AG04450 (cell line): ENCODE measurements around the gene OR10J5. TPM values are rescaled to one million over a fixed set of nuclear protein-coding genes. Genes with fewer than 3 reads are reported as not detected.

ENCODE experiments used
- CTCF ChIA-PET: fragments of 300-600, 350-600 bp; formaldehyde crosslinking; extraction: SDS; loops from one replicate; lab custom pipeline; 2022; ENCODE audit warnings: antibody characterized with exemption, inconsistent platforms; lab: Charles Lee
- POLR2A ChIA-PET: fragments of 350-600 bp; formaldehyde crosslinking; extraction: SDS; loops from one replicate; lab custom pipeline; 2021; ENCODE audit warnings: antibody characterized with exemption, inconsistent platforms; lab: Yijun Ruan, JAX
- DNase-seq: peaks from one replicate; pipeline ENCODE4 v3.0.0-alpha.2; 2011; ENCODE audit warnings: low read depth, low spot score
- H3K27ac ChIP-seq: one replicate; pipeline ENCODE4 v1.5.1; 2012; ENCODE audit warnings: low read depth, low read length, control low read depth
- H3K27me3 ChIP-seq: one replicate; pipeline ENCODE4 v1.6.0; 2012; ENCODE audit warnings: low read length; ENCODE audit not compliant: control insufficient read depth, insufficient read depth
- H3K4me3 ChIP-seq: 2 replicates; pipeline ENCODE4 v1.5.1; 2011; ENCODE audit warnings: mild to moderate bottlenecking, low read depth, low read length, control low read depth
- H3K9me3 ChIP-seq: 2 replicates; pipeline ENCODE4 v1.5.1; 2012; ENCODE audit warnings: low read length; ENCODE audit not compliant: control insufficient read depth, insufficient read depth
- polyA minus RNA-seq: library from RNA; depleted of rRNA, polyadenylated mRNA; stranded (reverse); fragments of >200 nt; gene quantifications from 2 replicates; pipeline ENCODE4 v1.2.3, GENCODE V29; 2011; rRNA and poly(A)+ RNA removed
- polyA plus RNA-seq: library from polyadenylated mRNA; depleted of rRNA; stranded (reverse); fragments of >200 nt; gene quantifications from 2 replicates; pipeline ENCODE4 v1.2.3, GENCODE V29; 2011; rRNA removed
- TF ChIP-seq, protein P1 (sequence below): IDR thresholded peaks from 2 replicates; pipeline ENCODE4 v1.5.1; 2011; ENCODE audit warnings: low read depth, low read length, control low read depth, inconsistent platforms

The OR10J5 gene, protein sequence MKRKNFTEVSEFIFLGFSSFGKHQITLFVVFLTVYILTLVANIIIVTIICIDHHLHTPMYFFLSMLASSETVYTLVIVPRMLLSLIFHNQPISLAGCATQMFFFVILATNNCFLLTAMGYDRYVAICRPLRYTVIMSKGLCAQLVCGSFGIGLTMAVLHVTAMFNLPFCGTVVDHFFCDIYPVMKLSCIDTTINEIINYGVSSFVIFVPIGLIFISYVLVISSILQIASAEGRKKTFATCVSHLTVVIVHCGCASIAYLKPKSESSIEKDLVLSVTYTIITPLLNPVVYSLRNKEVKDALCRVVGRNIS
- not detected in 2 replicates for polyA plus RNA-seq
- polyA minus RNA-seq: not detected in 2 replicates

DNA sequence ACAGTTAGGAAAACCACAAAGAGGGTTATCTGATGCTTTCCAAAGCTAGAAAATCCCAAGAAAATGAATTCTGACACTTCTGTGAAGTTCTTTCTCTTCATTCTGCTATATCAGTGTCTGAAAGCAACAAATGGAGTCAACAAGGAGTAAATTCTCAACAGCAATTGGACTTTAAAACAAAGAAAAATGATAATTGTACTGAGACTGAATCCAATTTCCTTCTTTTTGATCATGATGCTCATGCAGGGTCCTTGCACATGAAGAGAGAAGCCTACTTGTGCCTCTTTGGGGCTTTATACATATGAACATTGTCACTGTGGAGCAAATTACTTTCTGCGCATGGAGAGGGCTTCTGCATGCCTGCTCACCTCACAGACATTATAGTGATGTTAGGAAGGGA is at the start of gene OR10J5:
TSS of gene OR10J5 (minus strand) at position 101 of the 400 bp plus-strand sequence. CDS start at position 101, 0 bp downstream.
- Histone ChIP-seq H3K9me3 (peaks cover 5% of the 10 kb centered on the region; the same call in 1 of the 2 replicates), H3K4me3 (no peak within 1 kb of the TSS), H3K27ac (no peak within 1 kb of the TSS), H3K27me3 (no peaks in the 10 kb centered on the region)
- TF ChIP-seq, protein P1, sequence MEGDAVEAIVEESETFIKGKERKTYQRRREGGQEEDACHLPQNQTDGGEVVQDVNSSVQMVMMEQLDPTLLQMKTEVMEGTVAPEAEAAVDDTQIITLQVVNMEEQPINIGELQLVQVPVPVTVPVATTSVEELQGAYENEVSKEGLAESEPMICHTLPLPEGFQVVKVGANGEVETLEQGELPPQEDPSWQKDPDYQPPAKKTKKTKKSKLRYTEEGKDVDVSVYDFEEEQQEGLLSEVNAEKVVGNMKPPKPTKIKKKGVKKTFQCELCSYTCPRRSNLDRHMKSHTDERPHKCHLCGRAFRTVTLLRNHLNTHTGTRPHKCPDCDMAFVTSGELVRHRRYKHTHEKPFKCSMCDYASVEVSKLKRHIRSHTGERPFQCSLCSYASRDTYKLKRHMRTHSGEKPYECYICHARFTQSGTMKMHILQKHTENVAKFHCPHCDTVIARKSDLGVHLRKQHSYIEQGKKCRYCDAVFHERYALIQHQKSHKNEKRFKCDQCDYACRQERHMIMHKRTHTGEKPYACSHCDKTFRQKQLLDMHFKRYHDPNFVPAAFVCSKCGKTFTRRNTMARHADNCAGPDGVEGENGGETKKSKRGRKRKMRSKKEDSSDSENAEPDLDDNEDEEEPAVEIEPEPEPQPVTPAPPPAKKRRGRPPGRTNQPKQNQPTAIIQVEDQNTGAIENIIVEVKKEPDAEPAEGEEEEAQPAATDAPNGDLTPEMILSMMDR: no peak
- CTCF ChIA-PET: no interaction called here
- POLR2A ChIA-PET: no interaction called here
- DNase-seq: no peak

DNA sequence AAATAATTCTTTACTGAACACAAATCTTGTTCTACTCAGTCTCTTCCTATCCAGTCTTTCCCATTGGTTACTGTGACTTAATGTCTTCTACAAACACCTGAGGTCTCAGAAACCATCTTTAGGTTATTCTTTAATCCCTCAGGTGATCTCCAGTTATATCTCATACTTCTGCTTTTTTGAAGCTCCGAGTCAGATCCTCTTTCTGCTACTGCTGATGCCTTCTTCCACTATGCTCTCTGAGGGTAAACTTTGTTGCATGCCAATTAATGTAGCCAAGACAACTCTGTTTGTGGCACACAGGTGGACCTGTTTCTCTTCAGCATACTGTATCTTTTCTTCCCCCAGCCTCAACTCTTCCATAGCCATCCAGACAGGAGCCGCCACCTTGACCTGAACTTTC is 48.7 kb upstream of the OR10J5 start:
- H3K9me3 ChIP-seq: no peaks in the 10 kb centered on the region
- no peaks in the 10 kb centered on the region for H3K27me3 ChIP-seq
- ChIA-PET CTCF (no interaction called here), POLR2A (no interaction called here)
- TF ChIP-seq, protein P1: no peak
- no peak overlapping the region for H3K4me3 ChIP-seq
- no peak overlapping the region for H3K27ac ChIP-seq
- DNase-seq: no peak

DNA sequence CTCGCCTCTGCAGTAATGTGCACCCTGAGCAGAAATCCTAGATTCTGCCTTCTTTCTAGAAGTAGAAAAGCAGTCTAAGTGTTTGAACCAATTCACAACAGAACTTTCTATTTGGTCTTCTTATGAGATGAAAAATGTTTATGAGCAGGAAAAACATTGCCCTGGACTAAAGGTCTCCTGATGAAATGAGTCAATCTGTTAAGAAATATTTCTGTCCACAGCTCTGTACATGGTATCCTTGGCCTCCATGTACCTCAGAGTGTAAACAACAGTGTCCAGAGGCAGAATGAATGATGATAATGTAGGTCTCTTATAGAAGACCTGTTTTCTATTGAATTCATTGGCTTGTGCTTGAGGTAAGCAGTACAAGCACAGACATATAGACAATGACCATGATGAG is 45.6 kb upstream of the OR10J5 start:
- Histone ChIP-seq H3K9me3 (no peaks in the 10 kb centered on the region), H3K27me3 (no peaks in the 10 kb centered on the region), H3K27ac (no peak overlapping the region), H3K4me3 (no peak overlapping the region)
- DNase-seq: no peak
- ChIA-PET POLR2A (no interaction called here), CTCF (no interaction called here)
- TF ChIP-seq, protein P1: no peak

DNA sequence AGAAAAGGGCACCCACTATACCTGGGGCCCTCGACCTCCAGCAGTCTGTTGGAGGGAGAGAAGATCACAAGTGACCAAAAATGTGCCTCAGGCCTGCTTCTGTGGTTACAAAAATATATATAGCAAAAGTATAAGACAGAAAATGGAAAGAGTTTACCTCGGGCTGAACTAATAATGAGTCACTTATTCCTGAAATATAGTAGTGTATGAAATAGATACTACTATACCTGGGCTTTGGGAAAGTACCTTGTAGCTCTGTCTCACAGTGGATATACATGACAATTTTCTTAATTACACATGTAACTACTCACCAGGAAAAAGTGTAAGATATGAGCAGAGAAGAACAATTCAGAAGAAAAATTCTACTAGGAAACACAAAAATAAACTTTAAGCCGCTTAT is 44.5 kb upstream of the OR10J5 start:
- no peak overlapping the region for H3K4me3 ChIP-seq
- no peaks in the 10 kb centered on the region for H3K9me3 ChIP-seq
- POLR2A ChIA-PET: no interaction called here
- H3K27me3 ChIP-seq: no peaks in the 10 kb centered on the region
- no peak overlapping the region for H3K27ac ChIP-seq
- TF ChIP-seq, protein P1: no peak
- CTCF ChIA-PET: no interaction called here
- no peak for DNase-seq

DNA sequence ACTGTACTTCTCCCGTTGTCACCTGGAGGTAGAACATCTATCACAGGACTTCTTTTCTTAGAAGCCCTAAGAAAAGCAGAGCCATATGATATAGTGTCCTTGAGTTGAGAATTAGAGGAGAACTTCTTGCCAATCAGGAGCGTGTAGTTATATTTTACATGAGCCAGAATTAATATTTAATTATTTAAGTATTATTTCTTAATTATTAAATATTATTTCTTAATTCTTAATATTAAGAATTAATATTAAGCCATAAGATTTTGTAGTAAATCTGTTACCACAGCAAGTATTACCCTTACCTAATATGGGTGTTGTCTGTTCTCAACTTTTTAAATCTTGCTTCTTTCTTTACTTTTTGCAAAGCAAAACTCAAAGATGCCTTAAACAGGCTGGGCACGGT is 41.6 kb upstream of the OR10J5 start:
- TF ChIP-seq, protein P1: no peak
- CTCF ChIA-PET: no interaction called here

More for the DNA sequence above, 41.6 kb upstream of the OR10J5 start:
- no peak overlapping the region for H3K4me3 ChIP-seq
- POLR2A ChIA-PET: no interaction called here
- no peaks in the 10 kb centered on the region for H3K27me3 ChIP-seq
- H3K9me3 ChIP-seq: no peaks in the 10 kb centered on the region
- no peak overlapping the region for H3K27ac ChIP-seq
- no peak for DNase-seq
